Parathyroid adenoma (tissue), 2 donors: ENCODE measurements around the gene GNB1L.

ENCODE experiments used
- H2AFZ ChIP-seq: fragments of 300-600 bp; sonication (generic); one replicate; pipeline ENCODE4 v1.7.0; 2017; ENCODE audit warnings: antibody characterized with exemption, mild to moderate bottlenecking
- H3K27ac ChIP-seq: fragments of 300-600 bp; sonication (generic); one replicate; pipeline ENCODE4 v1.7.0; 2017
- H3K27me3 ChIP-seq: fragments of 300-600 bp; sonication (generic); one replicate; pipeline ENCODE4 v1.7.0; 2017; ENCODE audit warnings: low read length; ENCODE audit not compliant: control insufficient read depth, insufficient read depth
- H3K36me3 ChIP-seq: fragments of 300-600 bp; sonication (generic); one replicate; pipeline ENCODE4 v1.7.0; 2017; ENCODE audit warnings: low read length; ENCODE audit not compliant: control insufficient read depth, insufficient read depth
- H3K4me1 ChIP-seq: fragments of 300-600 bp; sonication (generic); one replicate; pipeline ENCODE4 v1.7.0; 2017; ENCODE audit warnings: control low read depth
- H3K4me2 ChIP-seq: fragments of 300-600 bp; sonication (generic); one replicate; pipeline ENCODE4 v1.7.0; 2017; ENCODE audit warnings: low read length
- H3K4me3 ChIP-seq: fragments of 300-600 bp; sonication (generic); one replicate; pipeline ENCODE4 v1.7.0; 2017; ENCODE audit warnings: low read depth, low read length
- H3K79me2 ChIP-seq: fragments of 300-600 bp; sonication (generic); one replicate; pipeline ENCODE4 v1.7.0; 2017; ENCODE audit warnings: control low read depth
- H3K9ac ChIP-seq: fragments of 300-600 bp; sonication (generic); one replicate; pipeline ENCODE4 v1.7.0; 2017; ENCODE audit warnings: mild to moderate bottlenecking
- H3K9me3 ChIP-seq: fragments of 300-600 bp; sonication (generic); one replicate; pipeline ENCODE4 v1.7.0; 2017; ENCODE audit warnings: low read length; ENCODE audit not compliant: control insufficient read depth
- CTCF ChIP-seq: fragments of 300-600 bp; sonication (generic); IDR thresholded peaks from one replicate; pipeline ENCODE4 v1.7.0; 2017; ENCODE audit warnings: antibody characterized with exemption, mild to moderate bottlenecking
- donor health status: primary hyperparathyroidism.

Gene GNB1L

GRCh38 chr22:19766240-19766510 lies 88.5 kb downstream of the GNB1L start:
- Histone ChIP-seq H3K4me1 (no peaks in the 10 kb centered on the region), H3K4me2 (no peak overlapping the region), H3K27ac (no peak overlapping the region), H3K4me3 (no peak overlapping the region), H3K9ac (no peak overlapping the region), H3K79me2 (no peaks in the 10 kb centered on the region), H3K9me3 (no peaks in the 10 kb centered on the region), H3K36me3 (no peaks in the 10 kb centered on the region), H3K27me3 (no peaks in the 10 kb centered on the region), H2AFZ (no peak overlapping the region)
- TF ChIP-seq CTCF = no peak

GRCh38 chr22:19765477-19766239 lies 89.0 kb downstream of the GNB1L start:
- Histone ChIP-seq H3K9me3 (no peaks in the 10 kb centered on the region), H3K36me3 (no peaks in the 10 kb centered on the region), H3K79me2 (no peaks in the 10 kb centered on the region), H2AFZ (no peak overlapping the region), H3K27ac (no peak overlapping the region), H3K4me3 (no peak overlapping the region), H3K27me3 (no peaks in the 10 kb centered on the region), H3K4me1 (no peaks in the 10 kb centered on the region), H3K9ac (no peak overlapping the region), H3K4me2 (no peak overlapping the region)
- TF ChIP-seq CTCF = no peak

GRCh38 chr22:19764636-19765476 lies 89.8 kb downstream of the GNB1L start:
- H3K27ac ChIP-seq = no peak overlapping the region
- no peak for TF ChIP-seq CTCF
- H3K9ac ChIP-seq = no peak overlapping the region
- H3K36me3 ChIP-seq = no peaks in the 10 kb centered on the region
- H3K27me3 ChIP-seq = no peaks in the 10 kb centered on the region
- no peak overlapping the region for H3K4me2 ChIP-seq
- no peaks in the 10 kb centered on the region for H3K79me2 ChIP-seq
- H3K4me3 ChIP-seq = no peak overlapping the region
- H3K9me3 ChIP-seq = no peaks in the 10 kb centered on the region
- H3K4me1 ChIP-seq = no peaks in the 10 kb centered on the region
- no peak overlapping the region for H2AFZ ChIP-seq

- no peak overlapping the region for H3K4me3 ChIP-seq
- no peaks in the 10 kb centered on the region for H3K36me3 ChIP-seq
- no peak overlapping the region for H3K27ac ChIP-seq
- no peak overlapping the region for H3K4me2 ChIP-seq
- no peaks in the 10 kb centered on the region for H3K79me2 ChIP-seq
- H3K9me3 ChIP-seq = no peaks in the 10 kb centered on the region
- no peak for TF ChIP-seq CTCF
- H3K4me1 ChIP-seq = no peaks in the 10 kb centered on the region
- H3K9ac ChIP-seq = no peak overlapping the region
- H3K27me3 ChIP-seq = no peaks in the 10 kb centered on the region
- H2AFZ ChIP-seq = no peak overlapping the region
These were observed 90.4 kb downstream of the GNB1L start for GRCh38 chr22:19764299-19764593.
